ENCODE data around the gene LBR. TPM values are rescaled to one million over a fixed set of nuclear protein-coding genes. Genes with fewer than 3 reads are reported as not detected.

The LBR gene
- total and polyA plus RNA-seq, 8 donors = 12.3 to 31.6 (median 18.5) TPM

- Histone ChIP-seq H3K27me3 (no peaks in the 10 kb centered on the region), H3K4me3 (no peak overlapping the region), H3K9me3 (no peaks in the 10 kb centered on the region), H3K27ac (no peak overlapping the region), H3K4me1 (peaks cover 0 to 6% (median 2%) of the 10 kb centered on the region in 3 donors), H3K36me3 (no peaks in the 10 kb centered on the region)
- WGBS, 2 donors = 70 to 76% methylated on average over 6 of the region's 6 CpGs
- FAIRE-seq (no peak), ATAC-seq (no peak), DNase-seq (no peak)
- intact Hi-C loops (cut with DNase I) = no loop called here
- no peak for TF ChIP-seq CTCF (IDR thresholded peaks at IDR 0.05)
These were observed 7.2 kb upstream of the LBR start for GRCh38 chr1:225435076-225435475.

- no peak overlapping the region for H3K27ac ChIP-seq
- no peak for TF ChIP-seq CTCF (IDR thresholded peaks at IDR 0.05)
- FAIRE-seq (no peak), DNase-seq (no peak), ATAC-seq (no peak)
- H3K27me3 ChIP-seq = no peaks in the 10 kb centered on the region
- no peak overlapping the region for H3K4me3 ChIP-seq
- H3K4me1 ChIP-seq = peaks cover 0 to 2% (median 0%) of the 10 kb centered on the region in 3 donors
- H3K36me3 ChIP-seq = no peaks in the 10 kb centered on the region
- WGBS, 2 donors = 75 to 82% methylated on average over 5 of the region's 5 CpGs
- intact Hi-C loops (cut with DNase I) = no loop called here
- no peaks in the 10 kb centered on the region for H3K9me3 ChIP-seq
These were observed 6.2 kb upstream of the LBR start for GRCh38 chr1:225434046-225434445.

- H3K4me1 ChIP-seq = peaks cover 0 to 3% (median under 1%) of the 10 kb centered on the region in 3 donors
- intact Hi-C loops (cut with DNase I) = no loop called here
- whole genome bisulfite sequencing, 2 donors = 92 to 94% methylated on average over 34 to 36 of the region's 36 CpGs
- no peak overlapping the region for H3K27ac ChIP-seq
- no peaks in the 10 kb centered on the region for H3K36me3 ChIP-seq
- H3K9me3 ChIP-seq = no peaks in the 10 kb centered on the region
- no peaks in the 10 kb centered on the region for H3K27me3 ChIP-seq
- no peak for FAIRE-seq
- ATAC-seq = no peak
- H3K4me3 ChIP-seq = no peak overlapping the region
- DNase-seq = no peak
- TF ChIP-seq CTCF (IDR thresholded peaks at IDR 0.05) = no peak
These were observed 3.4 kb upstream of the LBR start for GRCh38 chr1:225431081-225431863.

GRCh38 chr1:225430301-225430700 lies 2.5 kb upstream of the LBR start:
- no peak for TF ChIP-seq CTCF (IDR thresholded peaks at IDR 0.05)
- no peak overlapping the region for H3K27ac ChIP-seq
- H3K4me1 ChIP-seq = peaks cover 6 to 10% (median 7%) of the 10 kb centered on the region in 3 donors
- H3K4me3 ChIP-seq = no peak overlapping the region
- no peaks in the 10 kb centered on the region for H3K27me3 ChIP-seq
- WGBS, 2 donors = 66 to 72% methylated on average over 7 of the region's 7 CpGs
- DNase-seq = no peak
- no peak for FAIRE-seq
- ATAC-seq = no peak
- intact Hi-C loops (cut with DNase I) = no loop called here
- H3K36me3 ChIP-seq = no peaks in the 10 kb centered on the region
- H3K9me3 ChIP-seq = no peaks in the 10 kb centered on the region

- peak overlapping the region; percentile 86 to 93 (median 92) for H3K27ac ChIP-seq
- peaks cover 10 to 16% (median 15%) of the 10 kb centered on the region in 3 donors for H3K4me1 ChIP-seq
- no peak for DNase-seq
- no peak for ATAC-seq
- peak; percentile 39 for FAIRE-seq
- no peaks in the 10 kb centered on the region for H3K27me3 ChIP-seq
- H3K9me3 ChIP-seq = no peaks in the 10 kb centered on the region
- peak overlapping the region; percentile 70 to 97 (median 84) for H3K4me3 ChIP-seq
- TF ChIP-seq CTCF (IDR thresholded peaks at IDR 0.05) = no peak
- H3K36me3 ChIP-seq = no peaks in the 10 kb centered on the region
- 16% methylated on average over 7 of the region's 7 CpGs for WGBS, 2 donors
- intact Hi-C loops (cut with DNase I) = no loop called here
These were observed 1.1 kb upstream of the LBR start for GRCh38 chr1:225428881-225429455.

Data from pancreas (tissue), 10 donors.